Endothelial cell of umbilical vein (primary cell): Measurements from ENCODE around the gene SPACA9.

ENCODE experiments used
- EZH2 ChIP-seq: IDR thresholded peaks from 2 replicates; pipeline ENCODE4 v1.6.1; 2012; ENCODE audit warnings: borderline replicate concordance, low read depth, mild to moderate bottlenecking, moderate library complexity, low read length, inconsistent platforms; ENCODE audit not compliant: severe bottlenecking
- FOS ChIP-seq: IDR thresholded peaks from 2 replicates; pipeline ENCODE4 v1.6.1; 2011; ENCODE audit warnings: mild to moderate bottlenecking, low read length, moderate library complexity, borderline replicate concordance; ENCODE audit not compliant: insufficient read depth
- GATA2 ChIP-seq: IDR thresholded peaks from 2 replicates; pipeline ENCODE4 v1.7.0; 2011; ENCODE audit warnings: low read depth, mild to moderate bottlenecking, moderate library complexity, mixed read lengths, low read length; ENCODE audit not compliant: insufficient read length, insufficient read depth
- JUN ChIP-seq: IDR thresholded peaks from 2 replicates; pipeline ENCODE4 v1.6.1; 2011; ENCODE audit warnings: borderline replicate concordance, low read depth; ENCODE audit not compliant: insufficient read length, insufficient read depth
- MYC ChIP-seq: IDR thresholded peaks from one replicate; pipeline ENCODE4 v1.6.1; 2011; ENCODE audit warnings: mild to moderate bottlenecking, low read depth, low read length
- POLR2A ChIP-seq: IDR thresholded peaks from 2 replicates; pipeline ENCODE4 v1.6.1; 2012; ENCODE audit warnings: low read depth, mild to moderate bottlenecking, control low read depth, low read length
- POLR2AphosphoS5 ChIP-seq: IDR thresholded peaks from 2 replicates; pipeline ENCODE4 v1.6.1; 2012; ENCODE audit warnings: low read depth, mild to moderate bottlenecking, control low read depth, low read length, moderate library complexity; ENCODE audit not compliant: insufficient read depth
- TF ChIP-seq, protein P1 (sequence below), 2 donors: IDR thresholded peaks; 1 replicate in 1 of 2; 2 replicates in 1 of 2; pipeline ENCODE4 v1.5.1; 2011; ENCODE audit warnings: low read length in 2 of 2, mild to moderate bottlenecking in 2 of 2, moderate library complexity in 2 of 2, control low read depth in 1 of 2, inconsistent platforms in 1 of 2, low read depth in 1 of 2; ENCODE audit not compliant: insufficient read depth in 1 of 2; ENCODE audit errors: extremely low read depth in 1 of 2
- TF ChIP-seq, protein P2 (sequence below): IDR thresholded peaks from 2 replicates; pipeline ENCODE4 v1.6.1; 2011; ENCODE audit not compliant: insufficient read depth, insufficient read length

DNA sequence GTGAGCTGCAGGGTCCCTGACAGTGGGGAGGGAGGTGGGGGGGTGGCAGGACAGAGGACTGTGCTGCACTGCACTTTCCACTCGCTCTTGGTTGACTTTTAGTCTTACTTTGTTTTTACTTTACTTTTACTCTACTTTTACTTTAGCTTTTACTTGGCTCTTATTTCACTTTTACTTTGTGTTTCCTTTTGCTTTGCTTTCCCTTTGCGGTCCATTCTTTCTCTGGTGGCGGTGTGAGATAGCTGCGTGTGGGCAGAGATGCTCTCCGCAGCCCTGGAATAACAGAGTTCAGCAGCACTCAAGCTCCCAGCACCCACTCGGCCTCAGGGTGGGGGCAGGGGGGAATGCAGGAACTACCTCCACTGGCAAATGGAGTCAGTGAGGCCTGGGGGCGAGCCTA is 5.3 kb upstream of the SPACA9 start:
- TF ChIP-seq, protein P1, sequence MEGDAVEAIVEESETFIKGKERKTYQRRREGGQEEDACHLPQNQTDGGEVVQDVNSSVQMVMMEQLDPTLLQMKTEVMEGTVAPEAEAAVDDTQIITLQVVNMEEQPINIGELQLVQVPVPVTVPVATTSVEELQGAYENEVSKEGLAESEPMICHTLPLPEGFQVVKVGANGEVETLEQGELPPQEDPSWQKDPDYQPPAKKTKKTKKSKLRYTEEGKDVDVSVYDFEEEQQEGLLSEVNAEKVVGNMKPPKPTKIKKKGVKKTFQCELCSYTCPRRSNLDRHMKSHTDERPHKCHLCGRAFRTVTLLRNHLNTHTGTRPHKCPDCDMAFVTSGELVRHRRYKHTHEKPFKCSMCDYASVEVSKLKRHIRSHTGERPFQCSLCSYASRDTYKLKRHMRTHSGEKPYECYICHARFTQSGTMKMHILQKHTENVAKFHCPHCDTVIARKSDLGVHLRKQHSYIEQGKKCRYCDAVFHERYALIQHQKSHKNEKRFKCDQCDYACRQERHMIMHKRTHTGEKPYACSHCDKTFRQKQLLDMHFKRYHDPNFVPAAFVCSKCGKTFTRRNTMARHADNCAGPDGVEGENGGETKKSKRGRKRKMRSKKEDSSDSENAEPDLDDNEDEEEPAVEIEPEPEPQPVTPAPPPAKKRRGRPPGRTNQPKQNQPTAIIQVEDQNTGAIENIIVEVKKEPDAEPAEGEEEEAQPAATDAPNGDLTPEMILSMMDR (IDR thresholded peaks at IDR 0.05; ENCODE audit: extremely low read depth in 1 of 2, insufficient read depth in 1 of 2, low read depth in 1 of 2, low read length in 2 of 2): no peak
- TF ChIP-seq, protein P2, sequence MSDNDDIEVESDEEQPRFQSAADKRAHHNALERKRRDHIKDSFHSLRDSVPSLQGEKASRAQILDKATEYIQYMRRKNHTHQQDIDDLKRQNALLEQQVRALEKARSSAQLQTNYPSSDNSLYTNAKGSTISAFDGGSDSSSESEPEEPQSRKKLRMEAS: no peak
- TF ChIP-seq POLR2A (no peak), GATA2 (no peak), POLR2AphosphoS5 (no peak), JUN (no peak), EZH2 (no peak), MYC (no peak), FOS (no peak)
